Right lobe of liver (tissue), 6 donors: Measurements from ENCODE around the gene ASL. TPM values are rescaled to one million over a fixed set of nuclear protein-coding genes. Genes with fewer than 3 reads are reported as not detected.

ENCODE experiments used
- ATAC-seq, 4 donors: fragments of 200-7000 bp; cut with Tn5 transposase; one replicate each; pipeline ENCODE4 v1.9.1; 2020; ENCODE audit warnings: mild to moderate bottlenecking in 4 of 4, moderate library complexity in 4 of 4
- DNase-seq, 3 donors: peaks; one replicate each; pipeline ENCODE4 v3.0.0-alpha.2; 2020
- H3K27ac ChIP-seq, 3 donors: fragments of 200-600 bp; one replicate each; pipeline ENCODE4 v1.8.0; 2022
- H3K27me3 ChIP-seq, 2 donors: fragments of 200-600 bp; one replicate each; pipeline ENCODE4 v1.8.0; 2022
- H3K36me3 ChIP-seq, 4 donors: fragments of 200-600 bp; sonication (generic) in 1 of 4; one replicate each; pipeline versions ENCODE4 v1.5.1 to v1.8.0; 2017 to 2022; ENCODE audit warnings: control low read depth in 1 of 4
- H3K4me1 ChIP-seq, 4 donors: fragments of 200-600 bp; sonication (generic) in 1 of 4; one replicate each; pipeline versions ENCODE4 v1.5.1 to v1.8.0; 2017 to 2022; ENCODE audit warnings: control low read depth in 1 of 4
- H3K4me3 ChIP-seq, 3 donors: fragments of 200-600 bp; one replicate each; pipeline ENCODE4 v1.8.0; 2022
- H3K9me3 ChIP-seq, 4 donors: fragments of 200-600 bp; sonication (generic) in 1 of 4; one replicate each; pipeline versions ENCODE4 v1.5.1 to v1.8.0; 2017 to 2022; ENCODE audit warnings: control low read depth in 1 of 4
- CTCF ChIP-seq, 4 donors: fragments of 200-600 bp in 3 of 4; fragments of 450-650 bp in 1 of 4; IDR thresholded peaks; one replicate each; pipeline versions ENCODE4 v1.5.1 to v1.8.0; 2016 to 2022; ENCODE audit warnings: antibody characterized with exemption in 4 of 4, mild to moderate bottlenecking in 2 of 4
- POLR2A ChIP-seq: fragments of 450-650 bp; IDR thresholded peaks from one replicate; pipeline ENCODE4 v1.6.1; 2017; ENCODE audit warnings: antibody characterized with exemption, mild to moderate bottlenecking
- whole genome bisulfite sequencing: methylation state at CpG from one replicate; pipeline ENCODE4 v1.1.6; 2018; ENCODE audit warnings: low coverage, low lambda C conversion rate; ENCODE audit not compliant: insufficient coverage; ENCODE audit errors: missing lambda C conversion rate; 5-methylcytosine and 5-hydroxymethylcytosine counted together
- intact Hi-C, 2 donors: fragments of 100-400 bp; cut with DNase I; formaldehyde crosslinking; loops; one replicate each; pipeline versions ENCODE4 v1.11.2 to v1.14.1; 2022
- total RNA-seq, 6 experiments: library from RNA; depleted of rRNA in 2 of 6; stranded (reverse); fragments of >200 nt in 2 of 6; fragmentation: NEBNext Ultra II Directional in 3 of 6; extraction: Animal tissue kit (Norgen Biotek cat#: 25700) in 3 of 6; gene quantifications; one replicate each; pipeline versions ENCODE4 v1.1.0 to v1.2.4, GENCODE V29; 2016 to 2023
- donor health status: DM: no; HTN: yes; CAD: no.
- donor health status: DM: no; HTN: no; CAD: no.
- donor health status: DM: no; HTN: no; CAD: no.
- donor health status: DM: no; HTN: yes; CAD: no.
- donor health status: DM: no; HTN: yes; CAD: no.

ASL gene
- total RNA-seq, 6 experiments from 2014 or later: 161 to 356 (median 220) TPM

DNA sequence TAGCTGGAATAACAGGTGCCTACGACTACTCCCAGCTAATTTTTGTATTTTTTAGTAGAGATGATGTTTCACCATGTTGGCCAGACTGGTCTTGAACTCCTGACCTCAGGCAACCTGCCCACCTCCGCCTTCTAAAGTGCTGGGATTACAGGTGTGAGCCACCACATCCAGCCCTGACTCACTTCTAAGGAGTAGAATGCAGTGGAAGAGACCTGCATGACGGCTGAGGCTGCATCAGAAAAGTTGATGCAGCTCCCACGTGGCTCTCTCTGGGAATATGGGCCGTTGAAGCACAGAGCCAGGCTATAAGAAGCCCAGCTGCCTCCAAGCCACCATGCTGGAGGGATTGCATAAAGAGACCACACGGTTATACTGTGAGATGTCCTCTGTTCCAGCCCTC, 21.6 kb upstream of the ASL start:
- Histone ChIP-seq H3K36me3 (no peaks in the 10 kb centered on the region), H3K9me3 (no peaks in the 10 kb centered on the region), H3K4me3 (no peak overlapping the region), H3K27ac (no peak overlapping the region), H3K4me1 (peaks cover 0 to 12% (median 0%) of the 10 kb centered on the region in 4 donors), H3K27me3 (no peaks in the 10 kb centered on the region)
- ATAC-seq (no peak), DNase-seq (no peak)
- TF ChIP-seq CTCF (IDR thresholded peaks at IDR 0.05) (no peak), POLR2A (no peak)
- intact Hi-C loops: no loop called here
- 79% methylated on average over 2 of the region's 6 CpGs for WGBS

- ATAC-seq: no peak
- intact Hi-C loops: no loop called here
Observed at GRCh38 chr7:66055321-66055956, 20.2 kb upstream of the ASL start.

DNA sequence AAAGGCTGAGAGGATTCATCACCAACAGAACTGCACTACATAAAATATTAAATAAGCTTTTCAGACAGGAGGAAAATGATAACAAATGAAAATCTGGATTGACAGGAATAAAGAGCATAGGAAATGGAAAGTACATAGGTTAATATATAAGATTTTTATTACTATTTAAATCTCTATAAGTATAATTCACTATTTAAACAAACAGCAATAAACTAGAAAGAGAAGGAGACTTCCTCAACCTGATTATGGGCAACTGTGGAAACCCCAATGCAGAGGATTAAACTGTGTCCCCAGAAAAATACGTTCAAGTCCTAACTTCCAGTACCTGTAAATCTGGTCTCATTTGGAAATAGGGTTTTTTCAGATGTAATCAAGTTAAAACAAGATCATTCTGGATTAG, 14.8 kb upstream of the ASL start:
- Histone ChIP-seq H3K4me3 (no peak overlapping the region), H3K4me1 (no peaks in the 10 kb centered on the region), H3K36me3 (no peaks in the 10 kb centered on the region), H3K27ac (no peak overlapping the region), H3K9me3 (no peaks in the 10 kb centered on the region), H3K27me3 (no peaks in the 10 kb centered on the region)
- intact Hi-C loops: no loop called here
- TF ChIP-seq CTCF (IDR thresholded peaks at IDR 0.05) (no peak), POLR2A (no peak)
- ATAC-seq (no peak), DNase-seq (no peak)
- 86% methylated on average over 1 of the region's 1 CpG for WGBS

More at GRCh38 chr7:66055321-66055956, 20.2 kb upstream of the ASL start:
- no peak overlapping the region for H3K4me3 ChIP-seq
- H3K27ac ChIP-seq: no peak overlapping the region
- H3K27me3 ChIP-seq: no peaks in the 10 kb centered on the region
- 72% methylated on average over 9 of the region's 9 CpGs for WGBS
- H3K4me1 ChIP-seq: peaks cover 0 to 12% (median 0%) of the 10 kb centered on the region in 4 donors
- no peaks in the 10 kb centered on the region for H3K9me3 ChIP-seq
- no peak for DNase-seq
- H3K36me3 ChIP-seq: no peaks in the 10 kb centered on the region
- TF ChIP-seq CTCF (IDR thresholded peaks at IDR 0.05) (no peak), POLR2A (no peak)

DNA sequence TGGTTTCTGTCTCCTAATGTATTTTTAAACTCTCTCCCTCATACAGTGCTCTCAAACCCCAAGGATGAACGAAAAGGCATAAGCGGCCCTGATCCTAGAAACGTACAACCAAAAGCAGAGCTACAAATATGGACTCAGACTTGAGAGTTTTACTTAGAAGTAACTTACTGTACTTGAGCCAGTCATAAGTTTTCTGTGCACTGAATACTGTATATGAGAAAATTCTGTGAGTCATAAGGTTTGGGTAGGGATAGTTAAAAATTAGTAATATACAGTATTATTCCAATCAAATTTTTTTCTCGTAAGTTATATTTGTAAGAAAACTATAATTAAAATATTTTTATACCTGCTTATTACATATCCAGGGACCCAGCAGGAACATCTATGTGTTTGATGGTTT, 5.9 kb upstream of the ASL start:
- intact Hi-C loops: no loop called here
- H3K27ac ChIP-seq: no peak overlapping the region
- 87% methylated on average over 4 of the region's 4 CpGs for WGBS
- H3K9me3 ChIP-seq: no peaks in the 10 kb centered on the region
- H3K4me3 ChIP-seq: no peak overlapping the region
- DNase-seq (no peak), ATAC-seq (no peak)
- no peaks in the 10 kb centered on the region for H3K4me1 ChIP-seq
- TF ChIP-seq CTCF (IDR thresholded peaks at IDR 0.05) (no peak), POLR2A (no peak)
- H3K27me3 ChIP-seq: no peaks in the 10 kb centered on the region
- H3K36me3 ChIP-seq: no peaks in the 10 kb centered on the region

GRCh38 chr7:66070222-66070621, 5.4 kb upstream of the ASL start:
- TF ChIP-seq CTCF (IDR thresholded peaks at IDR 0.05) (no peak), POLR2A (no peak)
- 89% methylated on average over 1 of the region's 1 CpG for WGBS
- no peaks in the 10 kb centered on the region for H3K36me3 ChIP-seq
- intact Hi-C loops: no loop called here
- no peak overlapping the region for H3K27ac ChIP-seq
- H3K4me3 ChIP-seq: no peak overlapping the region
- DNase-seq (no peak), ATAC-seq (no peak)
- H3K27me3 ChIP-seq: no peaks in the 10 kb centered on the region
- H3K9me3 ChIP-seq: no peaks in the 10 kb centered on the region
- H3K4me1 ChIP-seq: no peaks in the 10 kb centered on the region
